ENCODE data around the gene OPCML.

- no peak for TF ChIP-seq EZH2 (IDR thresholded peaks at IDR 0.05; ENCODE audit: low read depth)
- TF ChIP-seq CTCF (conservative IDR thresholded peaks at IDR 0.05): no peak
Observed at GRCh38 chr11:132933703-132934102, 598.6 kb downstream of the OPCML start.

Data from PC-9 (cell line).